HepG2 (cell line): ENCODE measurements around the gene CNTN2. TPM values are rescaled to one million over a fixed set of nuclear protein-coding genes. Genes with fewer than 3 reads are reported as not detected.

Source experiments
- ATAC-seq: fragments of 200-7000 bp; cut with Tn5 transposase; 3 replicates; pipeline ENCODE4 v1.9.1; 2020; ENCODE audit warnings: mild to moderate bottlenecking, moderate library complexity
- Bru-seq: library from RNA; stranded (reverse); fragments of 400-500 nt; gene quantifications from one replicate; lab custom pipeline; 2021; lab: Mats Ljungman, UMichigan
- BruChase-seq, 2 experiments: library from RNA; stranded (reverse); fragments of 400-500 nt; gene quantifications; one replicate each; lab custom pipeline; 2021; lab: Mats Ljungman, UMichigan
- BruUV-seq: library from RNA; stranded (reverse); fragments of 400-500 nt; replicated peaks from 2 replicates; lab custom pipeline; 2021; lab: Mats Ljungman, UMichigan
- CTCF ChIA-PET: fragments of 300-600 bp; formaldehyde crosslinking; extraction: SDS; loops from one replicate; lab custom pipeline; 2021; ENCODE audit warnings: low total read pairs, inconsistent platforms, low intra/inter-chr PET ratio; lab: Yijun Ruan, JAX
- POLR2A ChIA-PET: fragments of 350-600 bp; sonication (Branson Sonifier 250); formaldehyde crosslinking; loops from one replicate; lab custom pipeline; 2020; ENCODE audit warnings: antibody characterized with exemption, inconsistent platforms; lab: Yijun Ruan, JAX
- DNase-seq: peaks from one replicate; pipeline ENCODE4 v3.0.0-alpha.2; 2015; ENCODE audit warnings: low spot score
- FAIRE-seq: peaks from 3 replicates; lab custom pipeline; 2011; peaks lifted over from hg19 to GRCh38; lab: Jason Lieb, UNC
- H2AFZ ChIP-seq: one replicate; pipeline ENCODE4 v1.6.1; 2011; ENCODE audit warnings: low read length, inconsistent platforms
- H3K27ac ChIP-seq: fragments of 300-600 bp; 3 replicates; pipeline ENCODE4 v1.8.0; 2011; ENCODE audit warnings: mixed run types, mild to moderate bottlenecking, mixed read lengths, low read length, inconsistent platforms; ENCODE audit not compliant: insufficient read depth; ENCODE audit errors: extremely low read length
- H3K27me3 ChIP-seq, 2 experiments: fragments of 200-600 bp in 1 of 2; 2 replicates in 1 of 2; 3 replicates in 1 of 2; pipeline versions ENCODE4 v1.6.0 to v1.8.0; 2011; ENCODE audit warnings: low read length in 2 of 2, mild to moderate bottlenecking in 2 of 2, moderate library complexity in 2 of 2, inconsistent platforms in 1 of 2; ENCODE audit not compliant: insufficient read depth in 2 of 2, control insufficient read depth in 1 of 2
- H3K36me3 ChIP-seq, 2 experiments: fragments of 200-600 bp in 1 of 2; replicated peaks in 1 of 2; 2 replicates in 1 of 2; 3 replicates in 1 of 2; pipeline versions ENCODE4 v1.5.1 to v1.8.0; 2011; ENCODE audit warnings: low read length in 2 of 2, inconsistent platforms in 1 of 2; ENCODE audit not compliant: insufficient read depth in 2 of 2, control insufficient read depth in 1 of 2
- H3K4me1 ChIP-seq: 2 replicates; pipeline ENCODE4 v1.5.1; 2012; ENCODE audit warnings: low read length, inconsistent platforms; ENCODE audit not compliant: insufficient read depth
- H3K4me2 ChIP-seq: 2 replicates; pipeline ENCODE4 v1.6.0; 2011; ENCODE audit warnings: low read depth, low read length, inconsistent platforms
- H3K4me3 ChIP-seq, 3 experiments: fragments of 200-600 bp in 1 of 3; sonication (generic), shearing (Covaris generic) in 1 of 3; replicated peaks in 1 of 3; 2 replicates each; pipeline ENCODE4 v1.5.1; 2011 to 2016; ENCODE audit warnings: low read length in 3 of 3, inconsistent platforms in 2 of 3, low read depth in 2 of 3, mild to moderate bottlenecking in 2 of 3, control low read depth in 1 of 3, mixed read lengths in 1 of 3; ENCODE audit not compliant: insufficient read depth in 1 of 3
- H3K79me2 ChIP-seq: one replicate; pipeline ENCODE4 v1.6.1; 2011; ENCODE audit warnings: low read length, inconsistent platforms; ENCODE audit not compliant: insufficient read depth
- H3K9ac ChIP-seq: 2 replicates; pipeline ENCODE4 v1.6.0; 2011; ENCODE audit warnings: mild to moderate bottlenecking, low read depth, low read length, inconsistent platforms; ENCODE audit not compliant: insufficient read depth
- H3K9me3 ChIP-seq: 2 replicates; pipeline ENCODE4 v1.5.1; 2012; ENCODE audit warnings: mild to moderate bottlenecking, low read length
- H4K20me1 ChIP-seq: 2 replicates; pipeline ENCODE4 v1.6.0; 2011; ENCODE audit warnings: inconsistent platforms, mild to moderate bottlenecking, low read length, moderate library complexity; ENCODE audit not compliant: insufficient read depth
- SRY ChIP-seq: sonication (generic); formaldehyde crosslinking; IDR thresholded peaks from 2 replicates; pipeline ENCODE4 v1.8.0; 2022; ENCODE audit warnings: mild to moderate bottlenecking, missing genetic modification reagents
- ZFP82 ChIP-seq: sonication (generic); formaldehyde crosslinking; IDR thresholded peaks from 2 replicates; pipeline ENCODE4 v1.5.1; 2020; ENCODE audit warnings: mild to moderate bottlenecking, missing genetic modification reagents, borderline replicate concordance
- ZNF343 ChIP-seq: sonication (generic); formaldehyde crosslinking; IDR thresholded peaks from 2 replicates; pipeline ENCODE4 v1.4.0; 2020; ENCODE audit warnings: mild to moderate bottlenecking, missing genetic modification reagents
- ZSCAN9 ChIP-seq: IDR thresholded peaks from 2 replicates; pipeline ENCODE4 v1.6.1; 2016; ENCODE audit warnings: borderline replicate concordance
- WGBS: methylation state at CpG from one replicate; pipeline ENCODE4 v1.1.6; 2017; ENCODE audit warnings: low lambda C conversion rate; 5-methylcytosine and 5-hydroxymethylcytosine counted together
- in situ Hi-C: cut with HindIII; loops from 2 replicates; pipeline ENCODE4 v1.10.0; 2017; ENCODE audit warnings: low pct_unique_long_range_greater_than_20kb; ENCODE audit not compliant: extremely low pct_ligation_motif_present
- intact Hi-C: fragments of 100-400 bp; cut with micrococcal nuclease; formaldehyde crosslinking; loops from one replicate; pipeline ENCODE4 v1.10.0; 2022; ENCODE audit not compliant: unreplicated experiment
- long read RNA-seq, 2 experiments: library from RNA in 1 of 2; library from polyadenylated mRNA in 1 of 2; stranded (forward) in 1 of 2; unstranded in 1 of 2; transcript quantifications; one replicate each; pipeline ENCODE4 v2.0.0, GENCODE V29; 2019 to 2022
- polyA minus RNA-seq, 3 experiments: library from RNA; depleted of rRNA, polyadenylated mRNA; stranded (reverse); fragments of >200 nt; gene quantifications; 2 replicates each; pipeline ENCODE4 v1.2.3, GENCODE V29; 2011; ENCODE audit warnings: low replicate concordance in 1 of 3
- polyA plus RNA-seq, 8 experiments: library from polyadenylated mRNA; depleted of rRNA in 3 of 8; stranded (reverse) in 7 of 8; unstranded in 1 of 8; fragments of >200 nt; fragmentation: Illumina TruSeq in 4 of 8; extraction: Trizol in 4 of 8; gene quantifications; 2 replicates each; pipeline versions ENCODE4 v1.2.1 to v1.2.3, GENCODE V29; 2011 to 2016; ENCODE audit warnings: low read depth in 4 of 8, missing spikeins in 1 of 8, mixed read lengths in 1 of 8; ENCODE audit not compliant: insufficient read depth in 1 of 8
- total RNA-seq, 5 experiments: library from RNA; depleted of rRNA; stranded (reverse); fragments of >200 nt; fragmentation: Illumina TruSeq; extraction: Trizol; gene quantifications; 2 replicates each; pipeline ENCODE4 v1.2.3, GENCODE V29; 2016; ENCODE audit warnings: low read depth in 1 of 5
- TF ChIP-seq, protein P1 (sequence below): sonication (generic); formaldehyde crosslinking; IDR thresholded peaks from 2 replicates; pipeline ENCODE4 v1.4.0; 2020; ENCODE audit warnings: missing genetic modification reagents

The CNTN2 gene, protein sequence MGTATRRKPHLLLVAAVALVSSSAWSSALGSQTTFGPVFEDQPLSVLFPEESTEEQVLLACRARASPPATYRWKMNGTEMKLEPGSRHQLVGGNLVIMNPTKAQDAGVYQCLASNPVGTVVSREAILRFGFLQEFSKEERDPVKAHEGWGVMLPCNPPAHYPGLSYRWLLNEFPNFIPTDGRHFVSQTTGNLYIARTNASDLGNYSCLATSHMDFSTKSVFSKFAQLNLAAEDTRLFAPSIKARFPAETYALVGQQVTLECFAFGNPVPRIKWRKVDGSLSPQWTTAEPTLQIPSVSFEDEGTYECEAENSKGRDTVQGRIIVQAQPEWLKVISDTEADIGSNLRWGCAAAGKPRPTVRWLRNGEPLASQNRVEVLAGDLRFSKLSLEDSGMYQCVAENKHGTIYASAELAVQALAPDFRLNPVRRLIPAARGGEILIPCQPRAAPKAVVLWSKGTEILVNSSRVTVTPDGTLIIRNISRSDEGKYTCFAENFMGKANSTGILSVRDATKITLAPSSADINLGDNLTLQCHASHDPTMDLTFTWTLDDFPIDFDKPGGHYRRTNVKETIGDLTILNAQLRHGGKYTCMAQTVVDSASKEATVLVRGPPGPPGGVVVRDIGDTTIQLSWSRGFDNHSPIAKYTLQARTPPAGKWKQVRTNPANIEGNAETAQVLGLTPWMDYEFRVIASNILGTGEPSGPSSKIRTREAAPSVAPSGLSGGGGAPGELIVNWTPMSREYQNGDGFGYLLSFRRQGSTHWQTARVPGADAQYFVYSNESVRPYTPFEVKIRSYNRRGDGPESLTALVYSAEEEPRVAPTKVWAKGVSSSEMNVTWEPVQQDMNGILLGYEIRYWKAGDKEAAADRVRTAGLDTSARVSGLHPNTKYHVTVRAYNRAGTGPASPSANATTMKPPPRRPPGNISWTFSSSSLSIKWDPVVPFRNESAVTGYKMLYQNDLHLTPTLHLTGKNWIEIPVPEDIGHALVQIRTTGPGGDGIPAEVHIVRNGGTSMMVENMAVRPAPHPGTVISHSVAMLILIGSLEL
- total RNA-seq (2016; rRNA removed; fragmentation: Illumina TruSeq; extraction: Trizol), result not detected in 2 replicates
- not detected in 2 replicates for total RNA-seq (2016; cell fraction: cytosol; rRNA removed; fragmentation: Illumina TruSeq; extraction: Trizol; ENCODE audit: low read depth)
- total RNA-seq (2016; cell fraction: insoluble cytoplasmic fraction; rRNA removed; fragmentation: Illumina TruSeq; extraction: Trizol), result not detected in 2 replicates
- total RNA-seq (2016; cell fraction: membrane; rRNA removed; fragmentation: Illumina TruSeq; extraction: Trizol), result not detected in 2 replicates
- total RNA-seq (2016; cell fraction: nucleus; rRNA removed; fragmentation: Illumina TruSeq; extraction: Trizol), result not detected in 2 replicates
- not detected in 2 replicates for polyA plus RNA-seq (2011; rRNA removed)
- polyA plus RNA-seq (2011; cell fraction: cytosol; rRNA removed), result not detected in 2 replicates
- not detected in 2 replicates for polyA plus RNA-seq (2011; cell fraction: nucleus; rRNA removed)
- polyA plus RNA-seq (2012), result not detected in 2 replicates
- not detected in 2 replicates for polyA plus RNA-seq (2016; cell fraction: cytosol; fragmentation: Illumina TruSeq; extraction: Trizol; ENCODE audit: low read depth)
- not detected in 2 replicates for polyA plus RNA-seq (2016; cell fraction: insoluble cytoplasmic fraction; fragmentation: Illumina TruSeq; extraction: Trizol; ENCODE audit: low read depth)
- not detected in 2 replicates for polyA plus RNA-seq (2016; cell fraction: membrane; fragmentation: Illumina TruSeq; extraction: Trizol; ENCODE audit: low read depth)
- polyA plus RNA-seq (2016; cell fraction: nucleus; fragmentation: Illumina TruSeq; extraction: Trizol; ENCODE audit: insufficient read depth, low read depth), result not detected in 2 replicates
- polyA minus RNA-seq (2011; rRNA and poly(A)+ RNA removed; ENCODE audit: low replicate concordance), result not detected in 2 replicates
- polyA minus RNA-seq (2011; cell fraction: cytosol; rRNA and poly(A)+ RNA removed), result not detected in 2 replicates
- polyA minus RNA-seq (2011; cell fraction: nucleus; rRNA and poly(A)+ RNA removed), result not detected in 2 replicates
- not detected for Bru-seq, nascent RNA
- BruChase-seq, experiment 1, labeled RNA remaining after a 6-hour chase, result not detected
- not detected for BruChase-seq, experiment 2, labeled RNA remaining after a 2-hour chase
- long read RNA-seq, experiment 1, result 0 reads
- long read RNA-seq, experiment 2, result 0 reads

DNA sequence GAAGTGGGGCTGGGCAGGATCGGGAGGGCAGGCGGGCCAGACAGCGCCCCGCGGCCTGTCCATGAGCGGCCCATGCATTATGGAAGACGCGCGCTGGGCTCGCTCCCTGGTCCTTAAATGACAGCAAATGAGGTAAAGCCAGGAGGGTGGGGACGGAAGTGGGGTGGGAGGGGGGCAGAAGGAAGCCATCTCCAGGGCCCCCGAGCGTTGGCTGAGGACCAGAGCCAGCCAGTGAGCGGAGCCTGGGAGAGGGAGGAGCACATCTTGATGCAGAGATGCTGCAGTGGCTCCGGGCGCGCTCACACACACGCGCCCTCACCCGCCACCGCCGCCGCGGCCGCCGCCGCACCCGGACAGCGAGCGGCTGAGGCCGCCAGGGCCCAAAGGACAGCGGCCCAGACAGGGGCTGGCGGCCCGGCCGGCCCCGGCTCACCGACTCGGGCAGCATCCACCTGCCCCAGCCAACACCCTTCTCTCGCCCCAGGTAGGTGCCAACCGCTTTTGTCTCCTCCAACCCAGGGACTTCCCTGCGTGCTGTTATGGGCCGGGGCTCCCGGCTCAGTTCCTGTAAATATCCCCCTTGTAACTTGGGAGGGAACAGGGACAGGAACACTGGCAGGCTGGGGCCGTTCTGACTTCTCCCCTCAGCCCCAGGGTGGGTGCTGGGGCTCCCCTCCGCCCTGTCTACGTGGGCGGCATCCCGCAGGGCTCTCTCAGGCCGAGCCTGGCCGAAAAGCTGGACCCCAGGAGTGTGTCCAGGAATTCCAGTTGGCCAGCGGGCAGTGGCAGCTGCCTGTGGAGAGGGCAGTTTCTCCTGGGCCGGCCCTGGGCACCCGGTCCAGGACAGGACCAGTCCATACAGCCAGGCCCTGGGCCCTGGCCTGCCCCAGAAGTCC, at the start of gene CNTN2:
Gene CNTN2 (plus strand): TSS at position 302 of the 896 bp plus-strand sequence. CDS start 9,974 bp downstream, outside the sequence.
- H3K9ac ChIP-seq, result no peak within 1 kb of the TSS
- intact Hi-C loops, result no loop called here

More for the DNA sequence above, at the start of gene CNTN2:
- CTCF ChIA-PET, result no interaction called here
- 0 out of 2 replicates have a peak, but pooled peaks cover 3% of the 10 kb centered on the region for H3K4me1 ChIP-seq
- no peak for TF ChIP-seq ZNF343
- TF ChIP-seq ZFP82 (CRISPR knock-in tag), result no peak
- TF ChIP-seq, protein P1, sequence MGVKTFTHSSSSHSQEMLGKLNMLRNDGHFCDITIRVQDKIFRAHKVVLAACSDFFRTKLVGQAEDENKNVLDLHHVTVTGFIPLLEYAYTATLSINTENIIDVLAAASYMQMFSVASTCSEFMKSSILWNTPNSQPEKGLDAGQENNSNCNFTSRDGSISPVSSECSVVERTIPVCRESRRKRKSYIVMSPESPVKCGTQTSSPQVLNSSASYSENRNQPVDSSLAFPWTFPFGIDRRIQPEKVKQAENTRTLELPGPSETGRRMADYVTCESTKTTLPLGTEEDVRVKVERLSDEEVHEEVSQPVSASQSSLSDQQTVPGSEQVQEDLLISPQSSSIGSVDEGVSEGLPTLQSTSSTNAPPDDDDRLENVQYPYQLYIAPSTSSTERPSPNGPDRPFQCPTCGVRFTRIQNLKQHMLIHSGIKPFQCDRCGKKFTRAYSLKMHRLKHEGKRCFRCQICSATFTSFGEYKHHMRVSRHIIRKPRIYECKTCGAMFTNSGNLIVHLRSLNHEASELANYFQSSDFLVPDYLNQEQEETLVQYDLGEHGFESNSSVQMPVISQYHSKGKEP, result no peak
- TF ChIP-seq ZSCAN9 (CRISPR knock-in tag), result no peak
- TF ChIP-seq SRY (CRISPR knock-in tag), result no peak
- H3K27ac ChIP-seq, result no peak within 1 kb of the TSS
- H3K27me3 ChIP-seq, result peaks cover 1 to 34% of the 10 kb centered on the region in 2 experiments; a peak in 3 of 5 replicates
- no peak within 1 kb of the TSS for H2AFZ ChIP-seq
- no peak for DNase-seq
- no peak within 1 kb of the TSS for H3K4me3 ChIP-seq
- POLR2A ChIA-PET, result no interaction called here
- no peak for FAIRE-seq
- ATAC-seq, result no peak
- in situ Hi-C loops, result no loop called here
- H3K4me2 ChIP-seq, result no peak within 1 kb of the TSS
- BruUV-seq, result no TSS peak
- no peaks in the 10 kb centered on the region for H3K9me3 ChIP-seq
- no peaks in the 10 kb centered on the region for H3K79me2 ChIP-seq
- H3K36me3 ChIP-seq, result no peaks in the 10 kb centered on the region
- 58% methylated on average over 39 of the region's 53 CpGs for WGBS
- no peaks in the 10 kb centered on the region for H4K20me1 ChIP-seq
